A673 (cell line): Measurements from ENCODE around the gene CCL14.

Source experiments
- CTCF ChIP-seq: fragments of 300-800, 200-600 bp; sonication (generic); conservative IDR thresholded peaks from 2 replicates; pipeline ENCODE4 v1.5.1; 2017; ENCODE audit warnings: low read depth, mild to moderate bottlenecking, antibody characterized with exemption, low read length, moderate library complexity, mixed read lengths
- EZH2 ChIP-seq: fragments of 200-600 bp; sonication (generic); IDR thresholded peaks from 2 replicates; pipeline ENCODE4 v1.6.1; 2017; ENCODE audit warnings: borderline replicate concordance, low read depth, mild to moderate bottlenecking, mixed read lengths, antibody characterized with exemption, low read length; ENCODE audit not compliant: poor library complexity, severe bottlenecking

- TF ChIP-seq CTCF (peak; percentile 56), EZH2 (no peak)
These were observed 39.4 kb downstream of the CCL14 start for GRCh38 chr17:35947156-35947585.
